H1 (cell line): Measurements from ENCODE around the gene SPOCK1. TPM values are rescaled to one million over a fixed set of nuclear protein-coding genes. Genes with fewer than 3 reads are reported as not detected.

Source experiments
- CTCF ChIA-PET: fragments of 300-600 bp; sonication (Branson Sonifier 250); formaldehyde crosslinking; loops from one replicate; lab custom pipeline; 2021; ENCODE audit not compliant: partially characterized antibody; lab: Charles Lee
- POLR2A ChIA-PET: fragments of 300-600 bp; sonication (Branson Sonifier 250); formaldehyde crosslinking; loops from one replicate; lab custom pipeline; 2021; ENCODE audit warnings: inconsistent platforms; ENCODE audit not compliant: partially characterized antibody; lab: Charles Lee
- DNase-seq, 2 experiments: peaks; one replicate each; pipeline versions ENCODE4 v3.0.0 to v3.0.0-alpha.2; 2010 to 2022; ENCODE audit warnings: low spot score in 2 of 2, low read depth in 1 of 2, mixed read lengths in 1 of 2
- FAIRE-seq: peaks from 2 replicates; lab custom pipeline; 2011; peaks lifted over from hg19 to GRCh38; lab: Jason Lieb, UNC
- H2AFZ ChIP-seq: 2 replicates; pipeline ENCODE4 v1.8.1; 2012; ENCODE audit warnings: low read length, inconsistent platforms
- H2AK5ac ChIP-seq: 2 replicates; pipeline ENCODE4 v1.6.1; 2013; ENCODE audit warnings: low read depth, low read length
- H2BK120ac ChIP-seq: replicated peaks from 2 replicates; pipeline ENCODE3; 2013; ENCODE audit warnings: low read depth, low read length, inconsistent platforms
- H2BK12ac ChIP-seq: 2 replicates; pipeline ENCODE4 v1.6.1; 2013; ENCODE audit warnings: low read depth, low read length
- H2BK15ac ChIP-seq: 2 replicates; pipeline ENCODE4 v1.6.1; 2013; ENCODE audit warnings: low read length
- H2BK20ac ChIP-seq: 2 replicates; pipeline ENCODE4 v1.6.1; 2013; ENCODE audit warnings: low read length
- H2BK5ac ChIP-seq: 2 replicates; pipeline ENCODE4 v1.6.1; 2013; ENCODE audit warnings: low read depth, low read length
- H3K14ac ChIP-seq: 2 replicates; pipeline ENCODE4 v1.6.1; 2013; ENCODE audit warnings: inconsistent platforms; ENCODE audit not compliant: insufficient read length
- H3K18ac ChIP-seq: 2 replicates; pipeline ENCODE4 v1.6.1; 2013; ENCODE audit warnings: low read length; ENCODE audit errors: extremely low read depth
- H3K23ac ChIP-seq: 2 replicates; pipeline ENCODE4 v1.6.1; 2013; ENCODE audit warnings: inconsistent platforms; ENCODE audit not compliant: insufficient read length
- H3K23me2 ChIP-seq: 2 replicates; pipeline ENCODE4 v1.6.1; 2013; ENCODE audit warnings: low read depth, low read length
- H3K27ac ChIP-seq: 2 replicates; pipeline ENCODE4 v1.6.1; 2011; ENCODE audit warnings: low read depth, low read length, inconsistent platforms
- H3K27me3 ChIP-seq, 4 experiments: replicated peaks in 1 of 4; 1 replicate in 1 of 4; 2 replicates in 3 of 4; pipeline versions ENCODE4 v1.6.1 to v1.8.1; 2011 to 2013; ENCODE audit warnings: low read length in 3 of 4, mild to moderate bottlenecking in 3 of 4, inconsistent platforms in 2 of 4, mixed read lengths in 2 of 4, moderate library complexity in 1 of 4; ENCODE audit not compliant: control insufficient read depth in 3 of 4, insufficient read depth in 3 of 4; ENCODE audit errors: extremely low read depth in 1 of 4
- H3K36me3 ChIP-seq, 4 experiments: 2 replicates each; pipeline versions ENCODE4 v1.6.1 to v1.8.1; 2011 to 2013; ENCODE audit warnings: mild to moderate bottlenecking in 4 of 4, low read length in 3 of 4, moderate library complexity in 2 of 4, control low read depth in 1 of 4, inconsistent platforms in 1 of 4; ENCODE audit not compliant: insufficient read depth in 4 of 4, control insufficient read depth in 2 of 4
- H3K4ac ChIP-seq: replicated peaks from 2 replicates; pipeline ENCODE3; 2013; ENCODE audit warnings: low read length, low read depth, mixed read lengths, inconsistent platforms; ENCODE audit not compliant: insufficient read length
- H3K4me1 ChIP-seq, 4 experiments: replicated peaks in 1 of 4; 1 replicate in 1 of 4; 2 replicates in 3 of 4; pipeline versions ENCODE4 v1.6.1 to v1.8.1; 2011 to 2013; ENCODE audit warnings: low read length in 3 of 4, inconsistent platforms in 2 of 4, mixed read lengths in 1 of 4; ENCODE audit not compliant: insufficient read depth in 4 of 4, control insufficient read depth in 3 of 4
- H3K4me2 ChIP-seq, 2 experiments: 2 replicates each; pipeline versions ENCODE4 v1.6.1 to v1.8.1; 2011 to 2013; ENCODE audit warnings: low read depth in 2 of 2, low read length in 2 of 2, control low read depth in 1 of 2, inconsistent platforms in 1 of 2, mild to moderate bottlenecking in 1 of 2; ENCODE audit not compliant: insufficient read depth in 1 of 2
- H3K4me3 ChIP-seq, 4 experiments: fragments of 200-600, 300-600 bp in 1 of 4; sonication (generic), shearing (Covaris generic), sonication (Bioruptor Twin) in 1 of 4; 2 replicates each; pipeline versions ENCODE4 v1.5.1 to v1.8.1; 2011 to 2016; ENCODE audit warnings: low read length in 4 of 4, low read depth in 3 of 4, control low read depth in 2 of 4, inconsistent platforms in 2 of 4, mild to moderate bottlenecking in 2 of 4, mixed read lengths in 1 of 4, moderate library complexity in 1 of 4; ENCODE audit not compliant: insufficient read depth in 2 of 4; ENCODE audit errors: extremely low read depth in 1 of 4
- H3K56ac ChIP-seq: replicated peaks from 2 replicates; pipeline ENCODE3; 2013; ENCODE audit warnings: low read depth, mild to moderate bottlenecking, mixed read lengths, low read length, inconsistent platforms; ENCODE audit not compliant: insufficient read length
- H3K79me1 ChIP-seq: 2 replicates; pipeline ENCODE4 v1.6.1; 2013; ENCODE audit warnings: low read depth, low read length, control low read depth
- H3K79me2 ChIP-seq, 2 experiments: 2 replicates each; pipeline versions ENCODE4 v1.6.1 to v1.8.1; 2012 to 2013; ENCODE audit warnings: low read length in 2 of 2, mild to moderate bottlenecking in 2 of 2, inconsistent platforms in 1 of 2; ENCODE audit not compliant: insufficient read depth in 2 of 2, control insufficient read depth in 1 of 2
- H3K9ac ChIP-seq, 4 experiments: replicated peaks in 1 of 4; 1 replicate in 1 of 4; 2 replicates in 3 of 4; pipeline versions ENCODE4 v1.6.1 to v1.8.1; 2011 to 2013; ENCODE audit warnings: low read depth in 3 of 4, low read length in 3 of 4, control low read depth in 2 of 4, mild to moderate bottlenecking in 2 of 4, moderate library complexity in 2 of 4, inconsistent platforms in 1 of 4; ENCODE audit errors: extremely low read depth in 1 of 4
- H3K9me3 ChIP-seq, 2 experiments: 2 replicates each; pipeline versions ENCODE4 v1.6.1 to v1.8.1; 2012 to 2013; ENCODE audit warnings: mild to moderate bottlenecking in 2 of 2, moderate library complexity in 2 of 2, control low read depth in 1 of 2, inconsistent platforms in 1 of 2, low read depth in 1 of 2, low read length in 1 of 2, mixed read lengths in 1 of 2; ENCODE audit not compliant: insufficient read depth in 2 of 2
- H4K20me1 ChIP-seq, 2 experiments: replicated peaks in 1 of 2; 2 replicates each; pipeline versions ENCODE3 to v1.8.1; 2011 to 2013; ENCODE audit warnings: inconsistent platforms in 2 of 2, low read length in 2 of 2, mild to moderate bottlenecking in 1 of 2; ENCODE audit not compliant: insufficient read depth in 2 of 2, control insufficient read depth in 1 of 2
- H4K5ac ChIP-seq: 2 replicates; pipeline ENCODE4 v1.6.1; 2013; ENCODE audit warnings: low read length, low read depth, mixed read lengths, inconsistent platforms; ENCODE audit not compliant: insufficient read length
- H4K8ac ChIP-seq: 2 replicates; pipeline ENCODE4 v1.8.0; 2013; ENCODE audit warnings: mild to moderate bottlenecking, moderate library complexity, low read length, inconsistent platforms; ENCODE audit not compliant: insufficient read depth; ENCODE audit errors: extremely low read depth
- H4K91ac ChIP-seq: replicated peaks from 2 replicates; pipeline ENCODE3; 2013; ENCODE audit warnings: low read length, mixed read lengths, inconsistent platforms; ENCODE audit not compliant: insufficient read length
- BCL11A ChIP-seq, 2 experiments: IDR thresholded peaks; one replicate each; pipeline ENCODE4 v1.6.1; 2011; ENCODE audit warnings: low read depth in 2 of 2, low read length in 2 of 2, mild to moderate bottlenecking in 2 of 2
- GABPA ChIP-seq: IDR thresholded peaks from 2 replicates; pipeline ENCODE4 v1.6.1; 2011; ENCODE audit warnings: mild to moderate bottlenecking, low read length, moderate library complexity, borderline replicate concordance; ENCODE audit not compliant: insufficient read depth
- GTF2F1 ChIP-seq: IDR thresholded peaks from 2 replicates; pipeline ENCODE4 v1.6.1; 2012; ENCODE audit warnings: low read depth, low read length, improper control_type of control experiment, borderline replicate concordance
- HDAC2 ChIP-seq, 2 experiments: fragments of 300-600 bp in 1 of 2; sonication (generic) in 1 of 2; IDR thresholded peaks; 2 replicates each; pipeline ENCODE4 v1.6.1; 2011 to 2012; ENCODE audit warnings: low read depth in 2 of 2, low read length in 2 of 2, mild to moderate bottlenecking in 2 of 2, moderate library complexity in 2 of 2, borderline replicate concordance in 1 of 2, inconsistent platforms in 1 of 2
- JUN ChIP-seq: IDR thresholded peaks from 2 replicates; pipeline ENCODE4 v1.6.1; 2011; ENCODE audit warnings: low read depth, mild to moderate bottlenecking, improper control_type of control experiment, low read length
- NRF1 ChIP-seq: IDR thresholded peaks from 2 replicates; pipeline ENCODE4 v1.6.1; 2011; ENCODE audit warnings: mild to moderate bottlenecking, low read depth, low read length, improper control_type of control experiment
- PHF8 ChIP-seq: fragments of 200-600 bp; sonication (generic); conservative IDR thresholded peaks from 2 replicates; pipeline ENCODE4 v1.7.1; 2012; ENCODE audit warnings: low read depth, mild to moderate bottlenecking, inconsistent platforms, low read length, moderate library complexity
- RFX5 ChIP-seq: IDR thresholded peaks from 2 replicates; pipeline ENCODE4 v1.6.1; 2011; ENCODE audit warnings: low read depth, low read length, improper control_type of control experiment, borderline replicate concordance
- SAP30 ChIP-seq: fragments of 300-600 bp; sonication (generic); IDR thresholded peaks from 2 replicates; pipeline ENCODE4 v1.7.1; 2012; ENCODE audit warnings: low read length, moderate library complexity, mild to moderate bottlenecking, inconsistent platforms; ENCODE audit not compliant: insufficient read depth, insufficient replicate concordance
- SIX5 ChIP-seq: IDR thresholded peaks from 2 replicates; pipeline ENCODE4 v1.6.1; 2011; ENCODE audit warnings: mild to moderate bottlenecking, low read depth, low read length
- SRF ChIP-seq: IDR thresholded peaks from 2 replicates; pipeline ENCODE4 v1.6.1; 2011; ENCODE audit warnings: mild to moderate bottlenecking, low read depth, low read length, moderate library complexity
- TAF1 ChIP-seq: IDR thresholded peaks from 2 replicates; pipeline ENCODE4 v1.6.1; 2011; ENCODE audit warnings: mild to moderate bottlenecking, low read depth, low read length
- TEAD4 ChIP-seq: IDR thresholded peaks from 2 replicates; pipeline ENCODE4 v1.6.1; 2012; ENCODE audit warnings: low read depth, low read length, inconsistent platforms, mixed read lengths
- ZNF274 ChIP-seq: IDR thresholded peaks from 2 replicates; pipeline ENCODE4 v1.7.0; 2012; ENCODE audit warnings: low read length, borderline replicate concordance; ENCODE audit errors: extremely low read depth
- WGBS, 2 experiments: shearing (Covaris generic) in 1 of 2; methylation state at CpG; one replicate each; pipeline versions ENCODE4 v1.1.6 to v1.1.7; 2013 to 2015; ENCODE audit warnings: low lambda C conversion rate in 2 of 2, mixed read lengths in 2 of 2, inconsistent platforms in 1 of 2, low coverage in 1 of 2, missing lambda C conversion rate in 1 of 2; ENCODE audit not compliant: insufficient replicate concordance in 2 of 2, insufficient coverage in 1 of 2, insufficient read length in 1 of 2; ENCODE audit errors: extremely low coverage in 1 of 2, missing lambda C conversion rate in 1 of 2; 5-methylcytosine and 5-hydroxymethylcytosine counted together
- polyA plus RNA-seq, 7 experiments: library from polyadenylated mRNA; depleted of rRNA in 3 of 7; stranded (reverse) in 5 of 7; unstranded in 2 of 7; fragments of >200 nt in 5 of 7; fragments of 200-250 nt in 2 of 7; gene quantifications; 1 replicate in 5 of 7; 2 replicates in 1 of 7; 4 replicates in 1 of 7; pipeline versions ENCODE4 v1.2.1 to v1.2.3, GENCODE V29; 2011 to 2013; ENCODE audit warnings: missing spikeins in 2 of 7, mixed read lengths in 2 of 7
- total RNA-seq: library from RNA; stranded (reverse); fragmentation: NEBNext Ultra II Directional; extraction: Animal tissue kit (Norgen Biotek cat#: 25700); gene quantifications from 2 replicates; pipeline ENCODE4 v1.2.1, GENCODE V29; 2021
- TF ChIP-seq, protein P1 (sequence below): IDR thresholded peaks from 2 replicates; pipeline ENCODE4 v1.6.1; 2012; ENCODE audit warnings: inconsistent platforms

SPOCK1 gene
- total and polyA plus RNA-seq, 2 of the 8 experiments (the other 6 are each of a cell fraction or from before 2014, with no cell fraction given) = 6.9 to 18.1 TPM

DNA sequence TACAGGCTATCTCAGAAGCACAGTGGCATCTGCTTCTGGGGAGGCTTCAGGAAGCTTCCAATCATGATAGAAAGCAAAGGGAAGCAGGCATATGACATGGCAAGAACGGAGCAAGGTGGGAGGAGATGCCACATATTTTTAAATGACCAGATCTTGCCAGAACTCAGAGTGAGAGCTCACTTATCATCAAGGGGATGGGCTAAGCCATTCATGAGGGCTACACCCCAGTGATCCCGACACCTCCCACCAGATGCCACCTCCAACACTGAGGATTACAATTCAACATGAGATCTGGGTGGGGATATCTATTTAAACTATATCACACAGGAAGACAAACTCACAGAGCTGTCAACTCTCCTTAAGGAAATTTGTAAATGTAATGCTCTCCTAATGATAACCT is 258.8 kb downstream of the SPOCK1 start:
- Histone ChIP-seq H2BK15ac (no peak overlapping the region), H2BK20ac (no peak overlapping the region), H3K27ac (no peak overlapping the region), H3K4me2 (no peak overlapping the region), H3K18ac (no peak overlapping the region), H3K4ac (no peak overlapping the region), H4K91ac (no peak overlapping the region), H2BK12ac (no peak overlapping the region), H3K27me3 (no peaks in the 10 kb centered on the region; a peak in 1 of 7 replicates), H3K36me3 (no peaks in the 10 kb centered on the region), H3K56ac (no peak overlapping the region), H3K9ac (no peak overlapping the region), H4K5ac (no peak overlapping the region), H2BK120ac (no peak overlapping the region), H3K79me2 (no peaks in the 10 kb centered on the region), H3K79me1 (no peaks in the 10 kb centered on the region), H3K23me2 (no peaks in the 10 kb centered on the region), H3K9me3 (no peaks in the 10 kb centered on the region), H2BK5ac (no peak overlapping the region), H3K4me3 (no peak overlapping the region), H2AK5ac (no peak overlapping the region), H3K23ac (no peak overlapping the region), H4K20me1 (no peaks in the 10 kb centered on the region), H3K14ac (no peak overlapping the region), H4K8ac (no peak overlapping the region), H3K4me1 (no peaks in the 10 kb centered on the region), H2AFZ (no peak overlapping the region)
- FAIRE-seq = no peak
- CTCF ChIA-PET = interaction anchor here (2.2 kb wide), 1 partner anchor 105 kb away, joined by 4 read pairs; no protein-coding TSS in a partner anchor
- POLR2A ChIA-PET = no interaction called here
- 94% methylated on average over 2 of the region's 2 CpGs; no CpG with 5 or more reads in 1 of the 2 experiments for WGBS, 2 experiments
- DNase-seq = no peak
- TF ChIP-seq TAF1 = no peak
- no peak for TF ChIP-seq NRF1
- no peak for TF ChIP-seq SAP30
- TF ChIP-seq GTF2F1 = no peak
- TF ChIP-seq GABPA = no peak
- no peak for TF ChIP-seq SRF
- no peak for TF ChIP-seq ZNF274
- TF ChIP-seq BCL11A (IDR thresholded peaks at IDR 0.05; ENCODE audit: low read depth in 2 of 2, low read length in 2 of 2) = no peak
- TF ChIP-seq RFX5 = no peak
- no peak for TF ChIP-seq PHF8
- TF ChIP-seq SIX5 = no peak
- no peak for TF ChIP-seq JUN
- no peak for TF ChIP-seq TEAD4
- TF ChIP-seq HDAC2 (IDR thresholded peaks at IDR 0.05; ENCODE audit: borderline replicate concordance in 1 of 2, low read depth in 2 of 2, low read length in 2 of 2) = no peak
- TF ChIP-seq, protein P1, sequence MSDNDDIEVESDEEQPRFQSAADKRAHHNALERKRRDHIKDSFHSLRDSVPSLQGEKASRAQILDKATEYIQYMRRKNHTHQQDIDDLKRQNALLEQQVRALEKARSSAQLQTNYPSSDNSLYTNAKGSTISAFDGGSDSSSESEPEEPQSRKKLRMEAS = no peak
